ENCODE results near the gene KIF17.

The KIF17 gene

DNA sequence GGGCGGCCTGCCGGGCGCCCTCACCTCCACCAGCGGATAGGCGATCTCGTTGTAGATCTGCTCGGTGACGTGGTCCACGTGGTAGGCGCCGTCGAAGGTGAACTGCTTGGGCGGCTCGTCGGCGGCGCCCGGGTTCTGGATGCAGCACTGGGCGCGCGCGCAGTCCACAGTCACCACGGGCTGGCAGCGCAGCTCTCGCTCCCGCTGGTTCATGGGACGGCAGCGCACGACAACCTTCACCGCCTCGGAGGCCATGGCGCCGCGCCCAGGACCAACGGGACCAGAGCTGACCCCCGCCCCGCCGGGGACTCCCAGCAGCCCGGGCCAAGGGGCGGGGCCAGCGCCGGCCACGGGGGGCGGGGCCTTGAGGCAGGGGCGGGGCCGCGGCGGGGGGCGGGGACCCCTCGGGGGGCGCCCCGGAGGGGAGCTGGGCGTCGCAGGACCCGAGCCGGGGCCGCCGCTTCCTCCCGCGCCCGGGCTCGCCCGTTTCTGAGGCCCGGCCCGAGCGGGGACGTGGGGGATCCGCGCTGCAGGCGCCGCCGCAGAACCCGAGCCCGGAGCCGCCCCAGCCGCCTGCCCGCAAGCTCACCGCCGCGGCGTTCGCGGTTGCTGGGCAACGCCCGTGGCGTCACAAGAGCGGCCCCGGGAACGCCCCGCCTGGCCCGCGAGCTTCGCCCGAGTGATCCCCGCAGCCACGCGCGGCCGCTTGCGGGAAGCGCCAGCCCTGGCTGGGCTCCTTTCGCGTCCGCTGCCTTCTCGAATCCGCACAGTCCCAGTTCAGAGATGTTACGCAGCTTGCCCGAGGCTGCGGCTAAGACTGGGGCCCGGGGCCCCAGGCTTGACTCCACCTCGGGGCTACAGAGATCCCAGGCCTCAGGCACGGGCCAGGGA, at the start of gene KIF17:
Gene KIF17, minus strand, starts transcription at position 556 of the 891 bp plus-strand sequence. Its CDS starts 301 bp downstream, at position 255.
- DNase-seq, result peak; percentile 9 to 63

DNA sequence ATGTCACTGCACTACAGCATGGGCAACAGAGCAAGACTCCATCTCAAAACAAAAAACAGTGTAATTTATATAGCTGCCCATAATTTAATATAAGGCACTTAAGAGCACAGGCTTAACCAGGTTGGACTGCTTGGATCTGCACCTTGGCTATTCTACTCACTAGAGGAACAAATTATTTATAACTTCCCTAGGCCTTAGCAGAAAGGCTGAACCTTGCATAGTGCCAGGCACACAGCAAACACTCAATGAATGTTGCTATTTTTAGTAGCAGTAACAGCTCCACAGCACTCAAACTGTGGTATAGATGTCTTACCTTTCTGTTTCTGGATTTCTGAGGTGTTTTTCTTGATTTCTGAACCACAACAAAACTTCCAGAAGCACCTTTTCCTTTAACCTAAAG, 49.5 kb upstream of the KIF17 start:
- no peak for DNase-seq

DNA sequence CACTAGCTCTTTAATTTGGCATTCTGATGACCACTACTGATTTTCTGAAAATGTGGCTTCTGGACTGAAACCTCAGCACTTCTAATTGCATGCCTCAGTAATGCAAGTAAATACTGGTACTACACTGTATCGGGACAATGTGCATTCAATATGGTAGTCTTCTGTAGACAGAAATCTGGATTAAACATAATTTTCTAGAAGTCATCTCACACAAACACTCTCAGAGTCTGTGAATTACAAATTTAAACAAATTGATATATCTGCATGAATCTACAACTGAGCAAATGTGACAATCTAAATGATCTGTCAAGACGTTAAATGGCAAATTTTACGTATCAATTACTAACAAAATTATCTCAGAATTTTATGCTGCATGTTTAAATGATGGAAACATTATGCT, 45.6 kb upstream of the KIF17 start:
- no peak for DNase-seq

DNA sequence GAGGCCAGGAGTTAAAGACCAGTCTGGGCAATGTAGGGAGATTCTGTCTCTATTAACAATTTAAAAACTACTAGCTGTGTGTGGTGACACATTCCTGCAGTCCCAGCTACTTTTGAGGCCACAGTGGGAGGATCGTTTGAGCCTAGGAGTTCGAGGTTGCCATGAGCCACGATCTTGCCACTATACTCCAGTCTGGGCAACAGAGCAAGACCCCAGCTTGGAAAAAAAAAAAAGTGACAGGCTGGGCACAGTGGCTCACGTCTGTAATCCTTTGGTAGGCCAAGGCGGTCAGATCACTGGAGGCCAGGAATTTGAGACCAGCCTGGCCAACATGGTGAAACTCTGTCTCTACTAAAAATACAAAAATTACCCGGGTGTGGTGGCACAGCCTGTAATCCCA, 42.5 kb upstream of the KIF17 start:
- no peak for DNase-seq

DNA sequence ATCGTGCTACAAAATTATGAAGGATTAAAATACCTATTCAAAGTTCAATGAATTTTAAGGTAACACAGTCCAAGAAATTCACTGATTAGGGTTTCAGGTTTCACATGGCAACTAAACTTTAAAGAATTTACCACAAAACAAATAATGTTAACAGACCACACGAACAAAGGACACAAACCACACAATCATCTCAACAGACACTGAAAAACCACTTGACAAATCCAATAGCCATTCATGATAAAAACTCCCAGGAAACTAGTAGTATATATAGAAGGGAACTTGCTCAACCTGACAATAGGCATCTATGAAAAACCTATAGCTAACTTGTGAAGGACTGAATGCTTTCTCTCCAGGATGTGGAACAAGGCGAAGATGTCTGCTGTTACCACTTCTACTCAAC, 35.8 kb upstream of the KIF17 start:
- no peak for DNase-seq

DNA sequence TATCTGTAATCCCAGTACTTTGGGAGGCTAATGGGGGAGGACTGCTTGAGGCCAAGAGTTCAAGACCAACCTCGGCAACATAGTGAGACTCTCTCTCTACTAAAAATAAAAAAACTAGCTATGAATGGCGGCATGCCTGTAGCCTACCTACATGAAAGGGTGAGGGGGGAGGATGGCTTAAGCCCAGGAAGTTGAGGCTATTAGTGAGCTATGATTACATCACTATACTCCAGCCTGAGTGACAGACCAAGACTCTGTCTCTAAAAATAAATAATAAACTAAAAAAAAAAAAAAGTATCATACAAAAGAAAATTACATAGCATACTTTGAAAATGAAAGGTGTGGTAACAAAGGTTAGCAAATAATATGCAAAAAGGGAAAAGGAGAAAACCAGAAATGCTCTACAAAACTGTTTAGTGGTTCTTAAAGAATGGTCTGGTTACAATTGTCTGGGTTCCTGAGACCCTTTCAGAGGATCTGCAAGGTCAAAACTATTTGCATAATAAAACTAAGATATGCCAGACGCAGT, 33.7 kb upstream of the KIF17 start:
- DNase-seq, result no peak

DNA sequence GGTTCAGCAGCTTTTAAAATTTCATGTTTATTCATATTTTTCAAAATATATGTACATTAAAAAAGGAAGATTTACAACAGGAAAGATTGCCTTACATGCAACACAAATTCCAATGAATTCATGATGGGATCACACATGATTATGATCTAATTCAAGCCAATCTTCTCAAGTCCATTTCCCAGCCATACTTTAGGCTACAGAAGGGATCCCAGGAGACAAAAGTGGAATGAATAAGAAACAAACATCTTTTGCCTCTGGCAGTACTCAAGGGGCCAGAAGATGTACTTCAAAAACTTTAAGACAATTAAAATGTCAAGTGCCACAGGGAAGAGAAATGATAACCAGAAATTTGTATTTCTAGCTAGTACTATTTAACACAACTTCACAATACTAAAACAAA, 24.9 kb upstream of the KIF17 start:
- DNase-seq, result no peak

DNA sequence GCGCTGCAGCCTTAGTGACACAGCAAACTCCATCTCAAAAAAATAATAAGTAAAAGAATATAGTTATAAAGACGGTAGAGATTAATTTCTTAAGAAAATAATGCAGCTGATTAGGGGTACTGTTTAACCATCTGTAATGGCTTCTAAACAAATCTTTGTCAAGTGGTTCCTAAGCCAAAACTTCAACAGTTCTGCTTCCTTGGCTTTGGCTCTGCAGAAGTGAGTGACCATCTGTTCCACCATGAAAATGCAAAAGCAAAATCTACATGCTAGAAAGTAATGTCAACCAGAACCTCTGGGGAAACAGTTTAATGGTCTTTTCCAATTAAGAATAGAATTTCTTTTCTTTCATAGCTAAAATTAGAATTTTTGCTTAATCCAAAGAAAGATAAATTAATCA, 23.0 kb upstream of the KIF17 start:
- no peak for DNase-seq

DNA sequence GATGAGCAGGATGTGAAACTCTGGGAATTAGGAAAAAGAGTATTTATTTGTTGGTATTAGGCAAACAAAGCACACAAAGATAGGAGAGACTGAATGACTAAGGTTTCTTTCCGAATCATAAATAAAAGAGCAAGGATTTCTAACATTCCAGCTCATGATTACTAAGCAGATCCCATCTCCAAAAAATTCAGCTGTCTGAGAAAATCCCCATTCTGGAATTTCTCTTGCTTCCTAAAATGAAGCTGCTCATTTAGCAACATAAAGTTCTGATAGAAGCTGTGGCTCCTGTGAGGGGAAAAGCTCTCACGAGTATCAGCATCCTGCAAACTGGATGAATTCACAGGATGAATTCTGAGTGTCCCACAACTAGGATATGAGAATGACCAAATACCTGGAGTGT, 21.4 kb upstream of the KIF17 start:
- DNase-seq, result no peak

DNA sequence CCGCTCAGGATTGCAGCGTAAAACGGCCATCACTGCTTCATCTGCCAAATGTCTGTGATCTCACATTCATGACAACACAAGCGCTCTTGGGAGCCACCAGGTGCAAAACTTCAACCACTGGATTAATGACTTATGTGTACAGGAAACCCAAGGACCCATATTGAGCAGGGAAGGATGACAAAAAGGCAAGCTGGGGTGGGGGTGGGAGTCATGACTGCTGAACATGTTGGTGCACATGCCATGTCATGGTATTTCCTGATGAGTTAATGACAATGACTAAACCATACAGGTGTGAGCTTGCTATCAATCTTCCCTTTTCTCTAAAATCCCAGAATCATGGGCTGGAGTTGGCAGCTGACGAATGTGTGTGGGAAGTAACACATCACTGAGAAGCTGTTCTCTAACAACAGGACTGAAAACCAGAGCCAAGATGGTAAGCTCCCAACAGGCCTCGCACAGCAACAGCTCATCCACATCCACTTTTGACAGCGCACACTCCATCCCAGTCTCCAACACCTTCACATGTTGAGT, 17.8 kb upstream of the KIF17 start:
- DNase-seq, result no peak

DNA sequence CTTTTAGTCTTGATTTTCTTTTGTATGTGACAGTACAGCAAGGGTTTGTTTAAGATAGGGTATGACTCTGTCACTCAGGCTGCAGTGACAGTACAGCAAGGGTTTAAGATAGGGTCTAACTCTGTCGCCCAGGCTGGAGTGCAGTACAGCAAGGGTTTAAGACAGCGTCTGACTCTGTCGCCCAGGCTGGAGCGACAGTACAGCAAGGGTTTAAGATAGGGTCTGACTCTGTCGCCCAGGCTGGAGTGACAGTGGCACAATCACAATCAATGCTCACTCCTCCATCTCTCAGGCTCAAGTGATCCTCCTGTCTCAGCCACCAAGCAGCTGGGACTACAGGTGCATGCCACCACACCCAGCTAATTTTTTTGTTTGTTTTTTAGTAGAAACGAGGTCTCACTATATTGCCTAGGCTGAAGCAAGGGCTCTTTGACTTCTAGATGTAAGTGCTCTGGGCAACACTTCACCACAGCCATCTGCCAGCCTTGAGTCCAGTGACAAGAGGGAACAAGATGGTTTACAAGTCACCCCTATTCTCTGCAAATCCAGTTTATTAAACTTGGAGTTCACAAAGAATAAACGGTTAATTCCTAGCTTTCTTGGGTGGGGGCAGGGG, 15.7 kb upstream of the KIF17 start:
- no peak for DNase-seq

DNA sequence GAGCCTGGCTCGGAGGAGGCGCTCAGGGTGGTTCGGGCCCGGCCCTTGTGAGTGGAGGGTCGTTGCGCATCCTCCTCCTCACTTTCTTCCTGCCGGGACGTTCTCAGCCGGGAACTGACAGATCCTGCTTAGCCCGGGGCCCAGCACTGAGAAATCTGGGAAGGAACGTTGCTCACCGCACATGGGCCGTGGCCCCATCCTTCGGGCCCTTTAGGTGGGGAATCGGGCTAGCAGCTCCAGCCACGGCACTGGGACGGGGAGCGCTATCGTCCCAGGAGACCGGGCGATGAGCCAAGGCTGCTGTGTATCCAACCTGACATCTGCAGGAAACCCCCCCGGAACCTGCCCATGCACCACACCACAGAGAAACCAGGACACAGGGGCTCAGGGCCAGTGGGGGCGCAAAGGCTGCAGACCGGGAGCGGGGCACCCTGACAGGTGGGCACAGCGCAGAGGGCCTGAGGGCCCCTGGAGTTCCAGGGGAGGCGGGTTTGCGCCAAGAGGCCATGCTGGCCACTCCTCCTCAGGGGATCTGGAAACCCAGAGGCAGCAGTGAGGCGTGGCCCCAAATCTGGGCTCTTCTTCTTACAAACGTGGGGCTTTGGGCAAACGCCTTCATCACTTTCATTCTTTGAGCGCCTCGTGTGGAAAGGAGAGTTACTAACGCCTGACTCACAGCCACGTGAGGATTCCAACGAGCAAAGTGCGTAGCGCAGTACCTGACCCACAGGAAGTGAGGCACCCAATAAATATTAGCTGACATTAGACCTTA, 15.0 kb upstream of the KIF17 start, which contains the start of gene SH2D5:
Gene SH2D5, minus strand, starts transcription at position 116 of the 772 bp plus-strand sequence. CDS start 4,659 bp downstream, outside the sequence.
- DNase-seq, result peak; percentile 26 to 47

DNA sequence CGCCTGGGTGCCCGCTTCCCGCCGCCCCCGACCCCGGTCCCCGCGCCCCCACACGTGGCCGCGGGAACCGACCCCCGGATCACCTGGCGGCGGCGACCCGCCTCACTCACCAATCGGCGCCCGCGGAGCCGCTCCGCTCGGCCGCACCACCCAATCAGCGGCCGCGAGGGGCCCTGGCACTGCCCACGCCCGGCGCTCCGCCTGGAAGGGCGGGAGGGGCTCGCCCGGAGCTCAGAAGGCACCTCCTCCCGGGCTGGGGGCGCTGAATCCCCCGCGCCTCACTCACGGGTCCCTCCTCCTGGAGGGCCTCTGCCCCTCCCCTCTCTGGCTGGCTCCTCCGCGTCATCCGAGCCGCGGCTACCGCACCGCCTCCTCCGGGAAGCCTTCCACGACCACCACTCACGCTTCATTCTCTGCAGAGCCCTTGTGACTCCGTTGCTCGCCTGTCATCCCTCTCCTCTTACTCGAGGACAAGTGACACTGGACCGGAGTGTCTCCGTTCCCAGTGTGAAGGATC, 14.3 kb upstream of the KIF17 start:
- peak in 1 of 2 experiments; percentile 60 for DNase-seq

DNA sequence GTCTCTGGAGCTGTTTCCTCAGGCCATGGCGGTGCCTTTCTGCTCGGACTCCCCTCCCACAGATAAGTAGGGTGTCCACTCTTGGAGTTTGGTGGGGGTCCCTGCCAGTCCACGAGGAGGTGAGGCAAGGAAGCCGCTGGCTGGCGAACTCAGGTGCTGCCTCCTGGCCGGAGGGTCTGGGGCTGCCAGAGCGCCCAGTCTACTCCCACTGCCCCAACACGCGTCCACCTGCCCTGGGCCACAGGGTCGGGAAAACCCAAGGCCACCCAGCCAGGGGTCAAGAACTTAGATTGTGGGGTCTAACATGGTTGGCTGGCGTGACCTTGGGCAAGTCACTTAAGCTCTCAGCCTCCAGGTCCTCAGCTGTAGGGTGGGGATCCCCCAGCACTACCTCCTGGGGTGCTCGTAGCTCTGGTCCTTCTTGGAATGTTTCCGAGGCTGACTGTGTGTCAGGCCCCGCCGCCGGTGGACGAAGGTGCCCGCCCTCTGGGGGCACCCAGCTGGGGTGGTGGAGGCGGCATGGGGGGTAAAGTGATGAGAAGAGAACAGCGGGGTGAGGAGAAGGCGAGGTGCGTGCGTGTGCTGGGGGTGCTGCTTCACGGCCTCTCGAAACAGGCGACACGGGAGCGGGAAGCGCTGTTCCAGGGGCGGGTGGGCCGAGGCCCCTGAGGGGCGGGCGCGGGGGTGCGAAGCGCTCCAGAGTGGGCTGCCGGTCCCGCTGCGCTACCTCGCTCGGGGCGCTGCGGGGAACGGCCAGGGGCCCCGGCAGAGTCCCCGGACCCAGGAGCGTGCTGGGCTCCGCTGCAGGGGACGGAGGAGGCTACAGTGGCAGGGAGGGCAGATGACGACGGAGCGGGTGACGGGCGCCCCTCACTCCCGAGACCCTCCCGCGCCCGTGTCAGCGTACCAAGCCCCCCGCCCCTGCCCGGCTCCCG, 13.5 kb upstream of the KIF17 start:
- DNase-seq, result no peak

DNA sequence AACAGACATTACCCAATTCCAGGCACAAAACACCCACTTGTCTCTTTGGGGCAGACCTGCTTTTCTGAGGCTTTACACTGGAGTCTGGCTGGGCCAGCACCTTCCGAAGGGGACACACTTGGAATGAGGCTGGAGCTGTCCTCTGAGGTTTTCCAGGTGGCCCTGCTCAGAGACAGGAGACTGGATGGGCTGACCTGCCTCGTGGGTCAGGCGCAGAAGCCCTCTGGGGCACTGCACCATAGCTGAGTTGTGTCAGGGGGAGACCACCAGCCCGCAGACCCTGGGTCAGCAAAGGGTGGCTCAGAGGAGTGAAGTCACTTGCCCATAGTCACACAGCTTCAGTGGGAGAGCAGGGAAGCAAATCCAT, 12.9 kb upstream of the KIF17 start:
- DNase-seq, result no peak

DNA sequence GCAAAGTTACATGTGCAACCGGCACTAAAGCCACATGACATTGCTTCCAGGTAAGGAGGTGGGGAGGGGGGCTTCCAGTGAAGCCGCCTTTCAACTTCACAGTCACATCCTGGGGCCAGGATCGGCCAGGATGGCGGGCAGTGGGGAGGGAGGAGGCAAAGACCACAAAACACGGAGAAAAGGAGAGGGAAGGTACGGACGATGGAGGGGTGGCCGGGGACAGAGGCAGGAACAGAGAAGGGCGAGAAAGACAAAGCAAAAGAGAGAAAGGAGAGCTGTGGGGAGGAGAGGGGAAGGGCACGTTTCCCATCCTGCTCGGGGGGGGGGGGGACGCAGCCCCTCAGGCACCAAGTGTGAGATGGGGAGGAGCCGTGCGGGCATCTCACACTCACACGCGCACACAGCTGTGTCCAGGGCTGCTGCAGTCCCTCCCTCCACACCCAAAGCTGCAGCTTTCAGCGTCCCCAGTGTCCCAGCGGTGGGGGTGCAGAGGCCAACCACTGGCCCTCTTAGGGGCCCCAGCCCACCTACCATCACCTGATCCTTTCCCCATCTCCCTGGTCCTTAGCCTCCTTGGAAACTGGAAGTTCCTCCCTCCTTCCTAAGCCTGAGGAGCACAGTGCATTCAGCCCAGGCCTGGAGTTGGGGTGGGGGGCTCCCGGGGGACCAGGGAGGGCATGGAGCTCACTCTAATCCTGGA, 12.3 kb upstream of the KIF17 start:
- DNase-seq, result no peak

DNA sequence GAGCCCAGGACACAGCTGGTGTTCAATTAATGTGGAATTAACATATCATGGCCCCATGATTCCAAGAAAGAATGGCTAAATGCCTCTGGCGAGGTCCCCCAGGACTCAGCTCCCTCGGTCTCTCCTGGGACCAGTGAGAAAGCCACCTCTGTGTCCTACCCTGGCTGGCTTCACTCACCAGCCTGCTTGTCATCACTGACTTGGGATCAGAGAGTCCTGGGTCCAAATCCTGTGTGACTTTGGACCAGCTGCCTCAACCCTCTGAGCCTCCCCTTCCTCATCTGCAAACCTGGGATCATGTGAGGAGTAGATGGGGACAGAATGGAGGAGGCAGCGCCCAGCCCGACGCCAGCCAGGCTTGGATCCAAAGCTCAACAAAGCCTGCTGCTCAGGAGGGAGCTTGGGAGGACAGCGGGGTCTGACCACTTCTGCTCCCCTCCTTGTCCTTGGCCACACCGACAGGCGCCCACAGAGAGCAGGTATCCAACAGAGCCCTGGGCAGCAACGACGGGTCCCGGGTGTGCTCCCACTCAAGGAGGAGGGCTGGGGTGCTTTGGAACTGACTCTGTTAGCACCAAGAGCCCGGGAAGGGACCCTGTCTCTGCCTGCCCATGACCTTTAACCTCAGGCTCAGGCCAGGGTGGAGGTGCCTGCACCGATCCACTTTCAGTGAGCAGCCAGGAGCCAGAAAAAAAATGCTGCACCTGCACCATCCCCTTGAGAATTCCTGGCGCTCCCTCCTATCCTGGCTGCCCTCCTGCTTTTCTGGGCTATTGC, 11.5 kb upstream of the KIF17 start:
- DNase-seq, result no peak

DNA sequence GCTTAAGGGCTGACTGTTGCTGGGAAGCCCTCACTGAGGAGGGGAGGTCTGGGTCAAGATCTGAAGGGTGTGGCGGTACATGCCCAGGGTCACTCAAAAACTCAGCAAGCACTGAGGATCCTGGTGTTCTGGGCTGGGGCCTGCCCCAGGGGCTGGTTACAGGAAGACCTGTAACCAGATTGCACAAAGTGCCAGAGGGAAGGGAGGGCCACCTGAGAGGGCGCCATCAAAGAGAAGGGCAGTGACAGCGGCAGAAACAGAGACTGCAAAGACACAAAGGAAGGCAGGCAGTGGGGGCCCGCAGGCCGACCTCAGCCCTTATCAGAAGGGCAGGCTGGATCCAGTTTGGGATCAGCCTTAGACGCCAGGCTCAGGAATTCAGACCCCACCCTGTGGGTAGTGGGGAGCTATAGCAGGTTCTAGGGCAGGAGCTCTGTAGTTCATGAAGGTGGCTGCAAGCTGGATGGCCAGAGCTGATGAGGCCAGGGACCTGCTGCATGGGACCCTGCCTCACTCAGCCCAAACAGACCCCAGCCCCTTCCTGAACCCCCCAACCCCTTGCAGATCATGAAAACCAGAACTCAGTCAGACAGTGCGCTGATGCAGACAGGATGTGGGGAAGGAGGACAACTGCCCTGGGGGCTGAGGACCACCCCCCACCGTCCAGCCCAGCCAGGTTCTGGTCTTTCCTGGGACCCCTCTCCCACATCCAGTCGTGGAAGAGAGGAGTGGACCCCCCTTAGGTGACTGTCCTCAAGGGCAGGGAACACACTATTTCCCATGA, 10.8 kb upstream of the KIF17 start:
- DNase-seq, result no peak

DNA sequence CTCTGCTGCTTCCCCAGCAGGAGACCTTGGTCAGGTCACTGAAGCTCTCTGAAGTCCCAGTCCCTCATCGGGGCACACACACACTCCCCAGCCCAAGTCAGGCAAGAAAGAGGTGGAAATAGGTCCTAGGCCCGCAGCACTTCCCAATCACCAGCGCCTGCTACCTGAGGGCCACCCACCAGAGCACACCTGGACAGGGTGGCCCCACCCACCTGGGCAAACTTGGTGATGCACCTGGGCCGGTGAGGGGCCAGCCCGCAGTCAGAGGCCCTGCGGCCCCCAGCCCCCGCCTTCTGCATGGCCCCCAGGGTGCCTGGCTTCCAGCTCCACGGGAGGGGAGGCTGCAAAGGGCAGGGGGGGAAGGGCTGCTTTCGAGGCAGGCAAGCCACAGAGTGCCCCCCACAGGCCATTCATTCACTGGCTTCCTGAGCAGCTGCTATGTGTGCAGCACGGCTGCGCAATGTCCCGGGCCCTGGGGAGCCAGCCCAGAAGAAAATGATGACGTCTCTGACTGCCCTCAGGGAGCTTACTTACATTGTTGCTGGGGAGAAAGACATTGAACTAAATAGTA, 10.0 kb upstream of the KIF17 start:
- DNase-seq, result no peak

Measured in NCI-H526 (cell line).